Heart left ventricle (tissue), 16 donors: ENCODE data around the gene RAB39B. TPM values are rescaled to one million over a fixed set of nuclear protein-coding genes. Genes with fewer than 3 reads are reported as not detected.
"Not testable (repeated sequence)": the region's sequence is repeated elsewhere in the genome, so short reads cannot be mapped to it uniquely, and the experiment has no call there.

Experiments
- ATAC-seq, 4 donors: fragments of 200-7000 bp; cut with Tn5 transposase; one replicate each; pipeline ENCODE4 v1.9.1; 2020 to 2022; ENCODE audit warnings: moderate library complexity in 4 of 4, mild to moderate bottlenecking in 3 of 4, moderate number of reproducible peaks in 1 of 4
- DNase-seq, 5 donors: peaks; one replicate each; pipeline ENCODE4 v3.0.0-alpha.2; 2020
- H3K27ac ChIP-seq, 12 donors: fragments of 200-600 bp; sonication (generic) in 4 of 12; one replicate each; pipeline versions ENCODE4 v1.5.0 to v1.8.0; 2016 to 2022; ENCODE audit warnings: mild to moderate bottlenecking in 2 of 12
- H3K27me3 ChIP-seq, 9 donors: fragments of 200-600 bp; sonication (generic) in 2 of 9; one replicate each; pipeline versions ENCODE4 v1.5.1 to v1.8.0; 2016 to 2022; ENCODE audit warnings: mild to moderate bottlenecking in 3 of 9
- H3K36me3 ChIP-seq, 9 donors: fragments of 200-600 bp; sonication (generic) in 2 of 9; one replicate each; pipeline versions ENCODE4 v1.5.0 to v1.8.0; 2018 to 2022; ENCODE audit warnings: mild to moderate bottlenecking in 2 of 9
- H3K4me1 ChIP-seq, 12 donors: fragments of 200-600 bp; sonication (generic) in 4 of 12; one replicate each; pipeline versions ENCODE4 v1.5.0 to v1.8.0; 2016 to 2022; ENCODE audit warnings: mild to moderate bottlenecking in 3 of 12
- H3K4me3 ChIP-seq, 12 donors: fragments of 200-600 bp; sonication (generic) in 4 of 12; one replicate each; pipeline versions ENCODE4 v1.5.0 to v1.8.0; 2017 to 2022; ENCODE audit warnings: mild to moderate bottlenecking in 9 of 12, moderate library complexity in 4 of 12
- H3K9me3 ChIP-seq, 12 donors: fragments of 200-600 bp; sonication (generic) in 4 of 12; one replicate each; pipeline versions ENCODE4 v1.5.0 to v1.8.0; 2016 to 2022; ENCODE audit warnings: mild to moderate bottlenecking in 1 of 12
- POLR2A ChIP-seq, 2 donors: fragments of 450-650 bp; IDR thresholded peaks; one replicate each; pipeline ENCODE4 v1.6.1; 2017; ENCODE audit warnings: antibody characterized with exemption in 2 of 2, mild to moderate bottlenecking in 2 of 2, moderate library complexity in 2 of 2
- WGBS, 4 donors: extraction: QIAGEN DNeasy Blood & Tissue Kit in 2 of 4; methylation state at CpG; one replicate each; pipeline versions ENCODE4 v1.1.5 to v1.1.7; 2013 to 2018; 5-methylcytosine and 5-hydroxymethylcytosine counted together
- intact Hi-C, 10 donors: fragments of 100-400 bp; cut with DNase I; formaldehyde crosslinking; loops; one replicate each; pipeline versions ENCODE4 v1.11.1 to v1.14.2; 2022
- polyA plus RNA-seq, 2 donors: library from polyadenylated mRNA; stranded (reverse); fragments of 200-250 nt; gene quantifications; one replicate each; pipeline ENCODE4 v1.2.3, GENCODE V29; 2013
- total RNA-seq, 9 donors: library from RNA; depleted of rRNA in 2 of 9; stranded (reverse); fragments of >200 nt in 2 of 9; fragmentation: NEBNext Ultra II Directional in 3 of 9; extraction: Animal tissue kit (Norgen Biotek cat#: 25700) in 3 of 9; gene quantifications; one replicate each; pipeline versions ENCODE4 v1.1.0 to v1.2.4, GENCODE V29; 2016 to 2023
- TF ChIP-seq, protein P1 (sequence below), 12 donors: fragments of 200-600 bp; sonication (generic) in 4 of 12; IDR thresholded peaks; one replicate each; pipeline versions ENCODE4 v1.5.0 to v1.8.0; 2018 to 2022; ENCODE audit warnings: antibody characterized with exemption in 12 of 12, mild to moderate bottlenecking in 5 of 12
- donor health status: ischemic (EF 13 %, LVEDD 7.1; RV severe dilation, severe dysfunction).
- donor health status: healthy with polysubstance abuse.
- donor health status: DM: no; HTN: yes; CAD: no.
- donor health status: DM: no; HTN: no; CAD: no.
- donor health status: ischemic (EF 25% LVEDD 6.9; RV normal size, moderate dysfunction).
- donor health status: ischemic (EF 25% LVEDD 5.7; RV mildly dilated, moderate dysfunction).
- donor health status: healthy.
- donor health status: DM: yes; HTN: yes; CAD: no.
- donor health status: ischemic (EF 35%, LVEDD 5.7; RV mildly dilated, moderate dysfunction).
- donor health status: nonischemic (EF 11% LVEDD 7.7; RV severe dilation, severe dysfunction).
- donor health status: DM: yes; HTN: yes; CAD: no.
- donor health status: PGD.
- donor health status: ischemic (EF 29% LVEDD 5.4; RV normal size, mild dysfunction).
- donor health status: nonischemic (EF 23%, LVEDD 6.1; RV moderate dilation, normal function).

The RAB39B gene
- total and polyA plus RNA-seq, 11 donors, result 0.05 to 0.77 (median 0.20) TPM; not detected in 1

DNA sequence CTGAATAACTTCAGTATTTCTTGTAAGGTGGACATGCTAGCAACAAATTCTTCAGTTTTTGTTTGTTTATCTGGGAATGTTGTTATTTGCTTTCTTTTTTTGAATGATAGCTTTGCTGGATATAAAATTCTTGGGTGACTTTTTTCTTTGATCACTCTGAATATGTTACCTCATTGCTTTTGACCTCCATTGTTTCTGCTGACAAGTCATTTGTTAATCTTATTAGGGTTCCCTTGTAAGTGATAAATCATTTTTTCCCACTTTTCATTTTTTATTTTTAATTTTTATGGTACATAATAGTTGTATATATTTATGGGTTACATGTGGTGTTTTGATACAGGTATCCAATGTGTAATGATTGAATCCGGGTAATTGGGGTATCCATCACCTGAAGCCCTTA is 6.7 kb upstream of the RAB39B start:
- Histone ChIP-seq H3K36me3 (no peaks in the 10 kb centered on the region), H3K27ac (no peak overlapping the region), H3K9me3 (peaks cover 0 to 27% (median 0%) of the 10 kb centered on the region in 12 donors), H3K4me3 (no peak overlapping the region), H3K27me3 (no peaks in the 10 kb centered on the region), H3K4me1 (no peaks in the 10 kb centered on the region)
- TF ChIP-seq POLR2A (IDR thresholded peaks at IDR 0.05), result no peak
- TF ChIP-seq, protein P1, sequence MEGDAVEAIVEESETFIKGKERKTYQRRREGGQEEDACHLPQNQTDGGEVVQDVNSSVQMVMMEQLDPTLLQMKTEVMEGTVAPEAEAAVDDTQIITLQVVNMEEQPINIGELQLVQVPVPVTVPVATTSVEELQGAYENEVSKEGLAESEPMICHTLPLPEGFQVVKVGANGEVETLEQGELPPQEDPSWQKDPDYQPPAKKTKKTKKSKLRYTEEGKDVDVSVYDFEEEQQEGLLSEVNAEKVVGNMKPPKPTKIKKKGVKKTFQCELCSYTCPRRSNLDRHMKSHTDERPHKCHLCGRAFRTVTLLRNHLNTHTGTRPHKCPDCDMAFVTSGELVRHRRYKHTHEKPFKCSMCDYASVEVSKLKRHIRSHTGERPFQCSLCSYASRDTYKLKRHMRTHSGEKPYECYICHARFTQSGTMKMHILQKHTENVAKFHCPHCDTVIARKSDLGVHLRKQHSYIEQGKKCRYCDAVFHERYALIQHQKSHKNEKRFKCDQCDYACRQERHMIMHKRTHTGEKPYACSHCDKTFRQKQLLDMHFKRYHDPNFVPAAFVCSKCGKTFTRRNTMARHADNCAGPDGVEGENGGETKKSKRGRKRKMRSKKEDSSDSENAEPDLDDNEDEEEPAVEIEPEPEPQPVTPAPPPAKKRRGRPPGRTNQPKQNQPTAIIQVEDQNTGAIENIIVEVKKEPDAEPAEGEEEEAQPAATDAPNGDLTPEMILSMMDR (IDR thresholded peaks at IDR 0.05), result no peak
- ATAC-seq (no peak), DNase-seq (no peak)
- WGBS, 4 donors, result 81 to 97% (median 89%) methylated on average over 1 of the region's 1 CpG
- intact Hi-C loops, result no loop called here

DNA sequence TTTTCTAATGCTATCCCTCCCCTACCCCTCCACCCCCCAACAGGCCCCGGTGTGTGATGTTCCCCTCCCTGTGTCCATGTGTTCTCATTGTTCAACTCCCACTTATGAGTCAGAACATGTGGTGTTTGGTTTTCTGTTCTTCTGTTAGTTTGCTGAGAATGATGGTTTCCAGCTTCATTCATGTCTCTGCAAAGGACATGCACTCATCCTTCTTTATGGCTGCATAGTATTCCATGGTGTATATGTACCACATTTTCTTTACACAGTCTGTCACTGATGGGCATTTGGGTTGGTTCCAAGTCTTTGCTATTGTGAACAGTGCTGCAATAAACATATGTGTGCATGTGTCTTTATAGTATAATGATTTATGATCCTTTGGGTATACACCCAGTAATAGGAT is 3.7 kb upstream of the RAB39B start:
- peaks cover 0 to 27% (median 0%) of the 10 kb centered on the region in 12 donors for H3K9me3 ChIP-seq
- H3K4me3 ChIP-seq, H3K36me3 ChIP-seq, intact Hi-C loops, ATAC-seq, H3K4me1 ChIP-seq, H3K27me3 ChIP-seq, H3K27ac ChIP-seq, DNase-seq: not testable (repeated sequence)
- 68 to 80% (median 73%) methylated on average over 1 of the region's 1 CpG for WGBS, 4 donors

DNA sequence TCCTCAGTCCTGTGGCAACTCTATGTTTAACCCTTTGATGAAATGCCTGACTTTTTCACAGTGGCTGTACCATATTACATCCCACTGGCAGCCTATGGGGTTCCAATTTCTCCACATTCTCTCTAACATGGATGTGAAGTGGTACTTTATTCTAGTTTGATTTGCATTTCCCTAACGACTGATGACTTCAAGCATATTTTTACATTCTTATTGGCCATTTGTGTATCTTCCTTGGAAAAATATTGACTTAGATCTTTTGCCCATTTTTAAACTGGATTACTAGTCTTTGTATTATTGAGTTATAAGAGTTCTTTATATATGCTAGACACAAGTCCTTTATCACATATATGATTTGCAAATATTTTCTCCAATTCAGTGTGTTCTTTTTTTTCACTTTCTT is 2.1 kb upstream of the RAB39B start:
- DNase-seq (no peak), ATAC-seq (no peak)
- no peak overlapping the region for H3K4me3 ChIP-seq
- H3K4me1 ChIP-seq, result peaks cover 0 to 6% (median 0%) of the 10 kb centered on the region in 12 donors
- intact Hi-C loops, result no loop called here
- TF ChIP-seq, protein P1 (IDR thresholded peaks at IDR 0.05), result no peak
- no peak for TF ChIP-seq POLR2A (IDR thresholded peaks at IDR 0.05)
- no peaks in the 10 kb centered on the region for H3K27me3 ChIP-seq
- H3K9me3 ChIP-seq, result peaks cover 0 to 19% (median 0%) of the 10 kb centered on the region in 12 donors
- no peak overlapping the region for H3K27ac ChIP-seq
- H3K36me3 ChIP-seq, result no peaks in the 10 kb centered on the region
- 81 to 92% (median 86%) methylated on average over 1 of the region's 1 CpG for WGBS, 4 donors

DNA sequence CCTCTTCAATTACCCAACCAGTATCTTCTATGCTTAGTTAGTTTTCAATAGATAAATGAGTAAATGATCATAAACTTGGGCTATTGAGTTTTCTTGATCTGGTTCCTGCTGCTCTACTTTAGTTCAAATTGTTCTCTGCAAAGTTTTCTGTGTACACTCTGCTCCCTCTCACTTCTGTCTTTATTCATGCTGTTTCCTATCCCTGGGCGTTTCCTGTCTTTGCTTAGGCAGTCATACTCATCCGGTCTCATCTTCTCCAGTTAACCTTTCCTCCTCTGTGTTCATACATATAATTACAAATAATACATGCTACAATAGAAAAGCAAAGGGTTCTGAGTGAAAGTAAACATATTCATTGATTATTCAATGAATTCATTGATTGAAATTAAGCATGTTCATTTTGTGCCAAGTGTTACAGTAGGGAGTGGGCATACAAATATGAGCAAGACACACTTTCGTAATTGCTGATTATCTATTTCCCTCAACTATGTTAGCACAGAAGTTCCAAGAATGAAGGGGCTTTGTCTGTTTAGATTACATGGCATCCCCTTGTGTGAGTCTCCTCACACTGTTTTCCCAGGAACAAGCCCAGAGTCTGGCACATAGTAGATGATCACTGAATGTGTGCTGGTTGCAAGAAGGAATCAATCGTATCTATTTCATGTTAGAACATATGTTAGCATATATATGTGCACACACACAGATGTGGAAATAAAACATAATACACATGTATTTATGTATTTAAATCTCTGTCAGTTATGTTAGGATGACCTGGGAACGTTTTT is 1.1 kb downstream of the RAB39B start:
- DNase-seq (no peak), ATAC-seq (no peak)
- TF ChIP-seq, protein P1 (IDR thresholded peaks at IDR 0.05), result no peak
- no peak for TF ChIP-seq POLR2A (IDR thresholded peaks at IDR 0.05)
- Histone ChIP-seq H3K9me3 (peaks cover 0 to 6% (median 0%) of the 10 kb centered on the region in 12 donors), H3K4me1 (peaks cover 0 to 6% (median 0%) of the 10 kb centered on the region in 12 donors), H3K36me3 (no peaks in the 10 kb centered on the region), H3K4me3 (peak overlapping the region in 1 of 12 donors; percentile 61), H3K27ac (no peak overlapping the region), H3K27me3 (no peaks in the 10 kb centered on the region)
- 45 to 46% (median 45%) methylated on average over 5 of the region's 5 CpGs for WGBS, 4 donors
- intact Hi-C loops, result no loop called here
